HG03460 (cell line): ENCODE data around the gene TPBGL.

ENCODE experiments used
- ATAC-seq: cut with Tn5 transposase; IDR thresholded peaks from one replicate; pipeline ENCODE4 v1.9.1; 2021; ENCODE audit not compliant: unreplicated experiment

TPBGL gene

DNA sequence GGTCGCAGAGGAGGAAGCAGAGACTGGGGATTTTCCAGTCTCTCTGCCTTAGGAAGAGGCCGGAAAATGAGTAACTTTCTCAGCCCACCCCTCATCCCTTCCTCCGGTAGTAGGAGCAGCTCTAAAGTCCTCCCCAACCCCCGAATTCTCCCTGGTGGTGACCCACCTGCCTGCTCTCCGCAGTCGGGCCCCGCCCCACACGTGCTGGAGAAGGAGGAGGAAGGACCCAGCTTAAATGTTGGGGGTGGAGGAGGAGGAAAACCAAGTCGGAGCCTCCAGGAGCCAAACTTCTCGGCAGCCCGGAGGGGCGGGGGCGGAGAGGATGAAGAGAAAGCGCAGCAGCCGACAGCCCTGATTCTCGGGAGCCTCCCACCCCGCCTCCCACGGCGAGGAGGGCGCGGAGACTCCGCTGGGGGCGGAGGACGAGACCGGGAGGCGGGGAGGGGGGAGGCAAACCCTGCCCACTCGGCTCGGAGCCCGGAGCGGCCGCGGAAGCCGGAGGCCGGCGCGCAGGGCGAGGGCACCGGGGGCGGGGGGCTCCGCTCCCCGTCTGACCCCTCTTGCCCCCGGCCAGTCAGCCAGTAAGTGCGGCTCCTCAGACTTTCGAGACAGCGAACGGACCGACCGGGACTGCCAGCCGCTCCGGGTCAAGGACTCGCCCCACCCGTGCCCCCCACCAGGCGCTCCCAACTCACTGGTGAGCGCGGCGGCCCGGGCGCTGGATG, at the start of gene TPBGL:
Gene TPBGL, plus strand, starts transcription at position 464 of the 725 bp plus-strand sequence. CDS start 276 bp downstream, outside the sequence.
- ATAC-seq: no peak

DNA sequence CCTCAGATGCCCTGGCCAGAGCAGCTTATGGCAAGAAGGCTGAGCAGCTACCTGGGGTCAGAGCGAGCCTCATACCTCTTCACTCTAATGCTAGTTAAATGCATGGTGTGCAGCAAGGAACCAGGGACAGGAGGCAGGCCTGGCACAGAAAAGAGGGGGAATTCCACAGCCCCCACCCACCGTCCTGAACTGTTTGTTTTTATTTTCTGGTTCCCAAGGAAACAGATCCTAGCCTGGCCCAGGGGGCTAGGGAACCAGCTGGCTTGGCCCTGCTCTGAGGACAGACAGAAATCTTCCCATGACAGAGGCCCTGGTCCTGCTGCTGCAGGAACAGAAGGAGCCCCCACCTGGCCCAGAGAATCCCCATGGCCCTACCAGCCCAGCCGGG, 49.2 kb upstream of the TPBGL start:
- no peak for ATAC-seq

DNA sequence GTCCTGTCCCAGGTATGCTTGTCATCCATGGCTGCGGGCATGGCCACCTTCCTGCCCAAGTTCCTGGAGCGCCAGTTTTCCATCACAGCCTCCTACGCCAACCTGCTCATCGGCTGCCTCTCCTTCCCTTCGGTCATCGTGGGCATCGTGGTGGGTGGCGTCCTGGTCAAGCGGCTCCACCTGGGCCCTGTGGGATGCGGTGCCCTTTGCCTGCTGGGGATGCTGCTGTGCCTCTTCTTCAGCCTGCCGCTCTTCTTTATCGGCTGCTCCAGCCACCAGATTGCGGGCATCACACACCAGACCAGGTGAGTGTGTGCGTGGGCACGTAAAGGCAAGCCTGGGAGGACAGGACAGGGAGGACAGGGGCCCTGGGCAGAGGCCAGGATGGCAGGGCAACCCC, 47.3 kb upstream of the TPBGL start:
- no peak for ATAC-seq

DNA sequence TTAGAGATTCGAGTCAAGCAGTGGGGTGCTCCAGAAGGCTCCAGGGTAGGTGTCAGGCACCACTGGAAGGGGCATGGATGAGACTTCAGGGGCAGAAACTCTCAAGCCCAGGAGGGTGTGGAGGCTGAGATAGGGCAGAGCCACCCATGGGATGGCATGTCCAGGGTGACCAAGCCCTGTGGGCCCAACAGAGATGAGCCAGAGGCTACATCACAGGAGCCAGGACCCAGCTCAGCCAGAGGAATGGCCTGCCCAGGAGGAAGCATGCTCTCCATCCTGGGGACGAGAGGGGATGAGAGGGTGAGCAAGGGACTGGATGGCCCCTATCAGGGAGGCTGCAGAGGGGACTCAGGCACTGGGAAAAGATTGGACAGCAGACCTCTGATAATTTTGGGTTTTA, 46.9 kb upstream of the TPBGL start:
- no peak for ATAC-seq

DNA sequence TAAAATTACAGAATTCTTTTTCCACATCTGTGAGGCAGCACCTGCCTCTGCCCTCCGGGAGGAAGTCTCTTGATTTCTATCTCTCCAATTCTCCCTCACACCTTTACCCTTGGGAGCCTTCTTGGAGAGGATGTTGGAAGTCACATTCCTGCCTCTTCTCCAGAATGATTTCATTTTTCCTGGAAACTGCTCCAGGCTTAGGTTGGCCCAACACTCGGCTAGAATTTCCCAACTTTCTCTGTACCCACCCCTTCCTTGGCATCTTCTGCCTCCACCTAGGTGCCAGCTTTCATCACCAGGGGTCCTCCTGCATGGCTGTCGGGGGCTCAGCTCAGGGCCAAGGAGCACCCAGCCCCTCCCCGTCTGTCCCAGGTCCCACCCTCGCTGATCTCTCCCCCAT, 46.4 kb upstream of the TPBGL start:
- ATAC-seq: no peak

DNA sequence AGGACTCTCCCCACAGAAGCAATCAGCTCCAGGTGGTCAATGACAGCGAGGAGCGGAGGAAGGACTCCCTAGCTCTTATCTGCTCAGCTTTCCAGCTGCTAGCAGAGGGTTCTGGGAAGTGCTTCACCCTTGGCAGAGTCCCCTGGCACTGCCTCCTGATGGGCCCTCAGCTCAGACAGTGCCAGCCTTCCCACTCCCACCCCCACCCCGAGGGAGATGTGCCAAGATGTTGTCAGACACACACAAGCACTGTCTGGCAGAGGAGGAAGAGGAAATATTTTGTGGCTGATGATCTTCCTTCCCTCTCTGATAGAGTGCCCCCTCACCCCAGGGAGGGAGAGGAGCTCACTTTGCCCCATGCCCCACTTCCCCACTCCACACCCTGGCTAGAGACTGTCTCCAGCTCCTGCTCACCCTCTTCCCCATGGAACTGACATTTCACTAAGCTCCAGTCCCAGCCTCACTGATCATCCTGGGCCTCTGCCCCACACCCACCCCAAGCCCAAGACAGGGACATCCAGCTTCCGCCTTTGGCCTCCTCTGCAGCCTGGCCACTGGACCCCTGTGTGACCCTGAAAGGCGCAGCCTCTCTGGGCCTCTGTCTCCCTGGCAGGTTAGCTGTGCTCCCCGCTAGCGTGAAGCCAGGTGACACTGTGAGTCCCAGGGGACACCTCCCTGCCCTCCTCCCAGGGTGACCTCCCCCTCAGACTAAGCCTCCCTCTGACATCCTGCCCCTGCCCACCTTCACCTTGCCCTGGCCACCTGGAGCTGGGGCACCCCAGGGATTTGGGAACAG, 45.2 kb upstream of the TPBGL start:
- no peak for ATAC-seq

- no peak for ATAC-seq
Measured at GRCh38 chr11:75196426-75196825, 44.1 kb upstream of the TPBGL start.

DNA sequence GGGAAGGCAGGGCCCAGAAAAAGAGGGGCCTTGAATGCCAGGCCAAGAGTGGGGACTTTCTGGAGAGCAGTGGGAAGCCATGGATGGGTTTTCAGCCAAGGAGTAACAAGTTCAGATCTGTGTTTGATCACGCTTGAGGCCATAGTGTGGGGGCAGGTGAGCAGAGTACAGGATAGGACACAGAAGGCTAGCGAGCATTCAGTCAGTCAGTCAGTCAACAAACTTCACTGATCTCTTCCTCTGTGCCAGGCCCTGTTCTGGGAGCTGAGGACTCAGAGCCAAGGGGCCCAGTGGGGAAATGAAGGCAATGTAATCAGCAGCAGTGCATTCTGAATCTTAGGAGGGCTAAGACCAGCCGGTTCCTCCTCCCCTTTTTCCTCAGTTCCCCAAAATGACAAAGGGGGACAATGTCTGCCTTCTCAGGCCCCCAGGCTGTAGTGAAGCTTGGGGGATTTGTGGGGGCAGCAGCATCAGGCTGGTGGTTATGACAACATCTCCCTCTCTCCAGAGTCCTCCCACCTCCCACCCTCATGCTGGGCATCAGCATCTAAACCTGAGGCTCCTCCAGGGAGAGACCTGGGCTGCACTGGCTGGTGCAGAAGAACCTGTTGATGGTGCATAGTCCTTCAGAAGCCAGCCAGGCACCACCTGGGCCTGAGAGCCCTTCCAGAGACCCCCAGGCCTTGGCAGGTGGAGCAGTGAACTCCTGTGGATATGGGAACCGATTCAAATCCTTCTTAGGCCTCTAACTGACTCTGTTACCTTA, 42.9 kb upstream of the TPBGL start:
- ATAC-seq: no peak

DNA sequence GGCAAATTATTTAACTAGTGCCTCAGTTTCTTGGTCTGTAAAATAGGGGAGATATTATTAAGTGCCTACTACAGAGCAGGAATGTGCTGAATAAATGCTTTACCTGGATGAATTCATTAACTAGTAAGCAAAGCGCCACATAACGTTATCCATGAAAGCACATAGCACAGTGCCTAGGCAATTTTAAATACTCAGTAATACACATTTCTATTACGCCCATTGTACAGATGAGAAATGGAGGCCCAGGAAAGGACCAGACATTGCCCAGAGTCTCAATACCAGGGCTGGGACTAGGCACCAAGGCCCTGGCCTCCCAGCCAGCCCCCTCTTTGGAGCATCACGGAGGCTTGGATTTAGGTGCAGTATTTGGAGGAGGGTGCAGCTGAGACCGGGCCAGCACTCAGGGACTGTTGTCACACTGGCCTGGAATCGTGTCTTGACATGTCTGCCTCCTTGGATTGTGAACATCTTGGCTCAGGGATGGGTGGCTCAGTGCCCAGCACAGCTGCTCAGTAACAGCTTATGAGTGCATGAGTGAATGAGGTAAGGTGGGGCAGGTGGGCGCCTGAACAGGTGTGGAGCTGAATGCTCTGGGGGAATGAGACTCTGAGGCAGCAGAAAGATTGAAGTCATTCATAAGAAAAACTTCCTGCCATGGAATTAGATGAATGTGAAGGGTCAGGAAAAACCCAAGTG, 42.1 kb upstream of the TPBGL start:
- ATAC-seq: no peak

DNA sequence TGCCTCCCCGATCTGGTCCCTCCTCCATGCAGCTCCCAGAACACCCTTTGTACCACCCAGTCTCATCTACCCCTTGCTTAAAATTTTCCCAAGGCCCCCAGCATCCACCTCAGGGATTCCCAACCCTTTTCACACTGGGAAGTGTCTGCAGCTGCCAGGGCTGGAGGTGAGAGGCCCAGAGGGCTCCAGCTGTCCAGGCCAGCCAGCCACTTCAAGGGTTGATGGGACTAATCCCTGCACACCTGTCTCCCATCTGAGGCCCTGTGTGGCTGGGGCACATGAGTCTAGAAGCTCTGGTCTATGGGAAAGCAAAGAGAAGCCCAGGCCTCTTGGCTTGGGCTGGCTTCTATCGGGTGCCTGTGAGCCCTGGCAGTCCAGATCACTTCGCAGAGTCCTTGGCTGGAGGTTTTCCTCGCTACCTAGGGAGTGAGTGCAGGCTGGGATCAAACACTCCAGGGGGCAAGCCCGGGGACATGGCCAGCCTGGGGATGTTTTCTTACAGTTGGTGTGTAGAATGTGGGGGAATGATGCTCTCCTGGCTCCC, 41.1 kb upstream of the TPBGL start:
- ATAC-seq: no peak

- ATAC-seq: no peak
Measured at GRCh38 chr11:75200051-75200450, 40.5 kb upstream of the TPBGL start.

DNA sequence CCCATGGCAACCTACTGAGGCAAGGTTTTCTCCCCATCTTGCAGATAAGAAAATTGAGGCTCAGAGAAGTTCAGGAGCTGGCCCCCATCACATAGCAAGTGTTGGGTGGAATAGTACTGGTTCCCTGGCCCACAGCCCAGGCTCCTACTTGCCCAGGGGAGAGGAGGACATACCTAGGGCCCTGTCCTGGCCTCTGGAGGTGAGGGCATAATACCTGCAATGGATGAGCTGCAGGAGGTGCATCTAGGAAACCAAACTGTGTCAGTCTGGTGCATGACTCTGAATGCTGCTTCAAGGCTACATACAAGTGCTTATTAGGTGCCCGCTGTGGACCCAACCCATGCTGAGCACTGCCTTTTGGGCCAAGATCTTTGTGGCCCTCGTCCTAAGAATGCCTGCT, 40.0 kb upstream of the TPBGL start:
- ATAC-seq: no peak

DNA sequence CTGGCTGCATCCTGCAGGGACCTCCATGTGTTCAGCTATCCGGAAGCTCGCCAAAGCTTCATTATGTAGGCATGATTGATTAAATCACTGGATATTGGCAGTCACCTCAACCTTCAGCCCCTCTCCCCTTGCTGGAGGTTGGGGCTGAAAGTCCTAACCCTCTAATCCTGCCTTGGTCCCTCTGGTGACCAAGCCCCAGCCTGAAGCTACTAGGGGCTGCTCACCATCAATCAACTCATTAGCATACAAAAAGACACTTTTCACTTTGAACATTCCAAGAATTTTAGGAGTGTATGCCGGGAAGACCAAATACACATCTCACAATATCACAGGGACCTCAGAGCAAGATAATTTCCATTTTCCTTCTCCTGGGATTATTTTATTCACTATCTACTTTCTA, 38.8 kb upstream of the TPBGL start:
- no peak for ATAC-seq

DNA sequence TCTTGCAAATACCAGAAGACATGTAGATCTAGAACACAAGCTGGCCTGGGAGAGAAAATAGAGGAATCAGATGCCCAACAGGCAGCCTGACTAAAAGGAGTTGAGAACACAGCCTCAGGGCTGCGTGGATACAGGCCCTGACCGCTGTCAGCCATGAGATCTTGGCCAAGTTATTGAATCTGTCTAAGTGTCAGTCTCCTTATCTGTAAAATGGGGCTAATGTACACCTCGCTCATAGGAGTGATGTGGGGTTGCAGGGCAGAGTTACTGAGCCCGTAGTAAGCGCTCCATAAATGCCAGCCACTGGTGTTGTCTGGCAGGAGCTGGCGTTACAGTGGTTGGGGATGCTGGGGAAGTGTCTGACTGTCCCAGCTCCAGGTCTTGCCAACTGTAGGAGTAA, 38.4 kb upstream of the TPBGL start:
- no peak for ATAC-seq

DNA sequence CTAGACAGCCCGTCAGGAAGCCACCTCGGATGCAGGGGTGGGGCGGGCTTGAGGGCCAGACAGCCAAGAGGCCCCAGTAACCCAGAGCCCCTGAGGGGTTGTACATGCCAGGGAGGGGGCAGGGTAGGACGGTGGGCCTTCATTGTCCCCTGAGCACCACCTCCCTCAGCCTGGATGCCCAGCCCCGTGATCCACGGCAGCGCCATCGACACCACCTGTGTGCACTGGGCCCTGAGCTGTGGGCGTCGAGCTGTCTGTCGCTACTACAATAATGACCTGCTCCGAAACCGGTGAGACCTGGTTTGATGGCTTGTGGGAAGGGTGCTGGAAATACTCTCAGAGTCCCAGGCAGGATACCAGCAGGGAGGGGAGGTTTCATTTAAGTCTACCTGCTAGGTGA, 37.4 kb upstream of the TPBGL start:
- ATAC-seq: no peak

GRCh38 chr11:75203641-75204011, 36.9 kb upstream of the TPBGL start:
- ATAC-seq: no peak

DNA sequence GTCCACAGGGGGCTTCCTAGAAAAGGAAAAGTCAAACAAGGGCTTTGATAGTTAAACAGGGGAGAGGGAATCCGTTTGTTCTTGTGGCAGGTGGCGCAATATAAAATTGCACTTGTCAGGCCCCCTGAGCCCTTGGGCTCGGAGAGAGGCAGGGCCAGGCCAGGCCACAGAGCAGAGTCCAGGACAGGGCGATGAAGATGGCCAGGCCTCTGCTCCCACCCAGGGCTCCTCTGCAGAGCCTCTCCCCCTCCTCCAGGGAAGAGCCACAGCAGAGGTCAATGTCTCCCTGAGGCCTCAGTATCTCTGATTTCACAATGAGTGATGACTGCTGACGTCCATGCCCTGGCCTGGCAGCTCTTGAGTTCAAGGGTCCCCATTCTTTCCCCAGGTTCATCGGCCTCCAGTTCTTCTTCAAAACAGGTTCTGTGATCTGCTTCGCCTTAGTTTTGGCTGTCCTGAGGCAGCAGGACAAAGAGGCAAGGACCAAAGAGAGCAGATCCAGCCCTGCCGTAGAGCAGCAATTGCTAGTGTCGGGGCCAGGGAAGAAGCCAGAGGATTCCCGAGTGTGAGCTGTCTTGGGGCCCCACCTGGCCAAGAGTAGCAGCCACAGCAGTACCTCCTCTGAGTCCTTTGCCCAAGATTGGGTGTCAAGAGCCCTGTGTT, 36.4 kb upstream of the TPBGL start:
- ATAC-seq: no peak

- ATAC-seq: no peak
Measured at GRCh38 chr11:75204685-75205563, 35.6 kb upstream of the TPBGL start.

GRCh38 chr11:75205564-75206020, 35.0 kb upstream of the TPBGL start:
- no peak for ATAC-seq
